Dedifferentiated amniotic fluid mesenchymal stem cell (primary cell): ENCODE results near the gene DOCK8.
"Not testable (repeated sequence)": the region's sequence is repeated elsewhere in the genome, so short reads cannot be mapped to it uniquely, and the experiment has no call there.

Experiments used
- DNase-seq: peaks from one replicate; pipeline ENCODE4 v3.0.0-alpha.2; 2016; ENCODE audit errors: extremely low spot score

The DOCK8 gene

GRCh38 chr9:214648-215493, at the start of gene DOCK8:
TSS of gene DOCK8 (plus strand) at chr9:214865. CDS start at chr9:214977, 112 bp downstream.
- no peak for DNase-seq

- DNase-seq, result not testable (repeated sequence)
These were observed 44.9 kb upstream of the DOCK8 start for GRCh38 chr9:169757-170156.

- not testable (repeated sequence) for DNase-seq
These were observed 36.4 kb upstream of the DOCK8 start for GRCh38 chr9:178140-178825.

GRCh38 chr9:178970-179383, 35.7 kb upstream of the DOCK8 start, which contains the start of gene ZNG1A:
TSS of gene ZNG1A (minus strand) at chr9:179056. CDS start at chr9:178969, 87 bp downstream.
- not testable (repeated sequence) for DNase-seq

GRCh38 chr9:199601-200000, 15.1 kb upstream of the DOCK8 start:
- not testable (repeated sequence) for DNase-seq

- no peak for DNase-seq
These were observed 8.2 kb upstream of the DOCK8 start for GRCh38 chr9:206481-206880.

GRCh38 chr9:209143-209758, 5.4 kb upstream of the DOCK8 start:
- no peak for DNase-seq

- DNase-seq, result no peak
These were observed 3.6 kb upstream of the DOCK8 start for GRCh38 chr9:211036-211435.

GRCh38 chr9:211557-211956, 3.1 kb upstream of the DOCK8 start:
- no peak for DNase-seq

- DNase-seq, result no peak
These were observed 2.4 kb upstream of the DOCK8 start for GRCh38 chr9:212297-212696.

- DNase-seq, result not testable (repeated sequence)
These were observed 764 bp upstream of the DOCK8 start for GRCh38 chr9:213901-214300.

GRCh38 chr9:214351-214647, 366 bp upstream of the DOCK8 start:
- DNase-seq, result no peak

- no peak for DNase-seq
These were observed 1.0 kb downstream of the DOCK8 start for GRCh38 chr9:215631-216155.

GRCh38 chr9:216866-217265, 2.2 kb downstream of the DOCK8 start:
- DNase-seq, result no peak

- DNase-seq, result no peak
These were observed 3.3 kb downstream of the DOCK8 start for GRCh38 chr9:217950-218349.

- DNase-seq, result not testable (repeated sequence)
These were observed 4.4 kb downstream of the DOCK8 start for GRCh38 chr9:219036-219435.

- no peak for DNase-seq
These were observed 5.2 kb downstream of the DOCK8 start for GRCh38 chr9:219670-220365.

GRCh38 chr9:221989-222776, 7.5 kb downstream of the DOCK8 start:
- no peak for DNase-seq

- DNase-seq, result no peak
These were observed 8.5 kb downstream of the DOCK8 start for GRCh38 chr9:223152-223551.

- no peak for DNase-seq
These were observed 9.4 kb downstream of the DOCK8 start for GRCh38 chr9:224026-224425.
